GM04503 (cell line): Measurements from ENCODE around the gene RNF141.
A peak's percentile ranks its signal among the peaks of the same experiment; 100 is the strongest.

Source experiments
- DNase-seq: peaks from one replicate; pipeline ENCODE4 v3.0.0-alpha.2; 2012; ENCODE audit warnings: low read depth

RNF141 gene

GRCh38 chr11:10540915-10541560 is at the start of gene RNF141:
Gene RNF141 (minus strand): TSS chr11:10541187. CDS start chr11:10534158, 7,029 bp downstream.
- peak; percentile 46 for DNase-seq

- DNase-seq = no peak
Measured at GRCh38 chr11:10590218-10590915, 49.4 kb upstream of the RNF141 start.

- DNase-seq = no peak
Measured at GRCh38 chr11:10588904-10589303, 47.9 kb upstream of the RNF141 start.

- no peak for DNase-seq
Measured at GRCh38 chr11:10587995-10588394, 47.0 kb upstream of the RNF141 start.

GRCh38 chr11:10587388-10587787 is 46.4 kb upstream of the RNF141 start:
- DNase-seq = no peak

GRCh38 chr11:10584071-10584501 is 43.1 kb upstream of the RNF141 start:
- DNase-seq = no peak

- DNase-seq = no peak
Measured at GRCh38 chr11:10581481-10582019, 40.6 kb upstream of the RNF141 start.

GRCh38 chr11:10580623-10581022 is 39.6 kb upstream of the RNF141 start:
- no peak for DNase-seq

GRCh38 chr11:10579700-10580099 is 38.7 kb upstream of the RNF141 start:
- no peak for DNase-seq

- no peak for DNase-seq
Measured at GRCh38 chr11:10576035-10576398, 35.0 kb upstream of the RNF141 start.

GRCh38 chr11:10575346-10576034 is 34.5 kb upstream of the RNF141 start:
- no peak for DNase-seq

GRCh38 chr11:10573556-10573955 is 32.6 kb upstream of the RNF141 start:
- DNase-seq = no peak

GRCh38 chr11:10573028-10573427 is 32.0 kb upstream of the RNF141 start:
- no peak for DNase-seq

- no peak for DNase-seq
Measured at GRCh38 chr11:10572533-10572932, 31.5 kb upstream of the RNF141 start.

- DNase-seq = no peak
Measured at GRCh38 chr11:10568486-10568941, 27.5 kb upstream of the RNF141 start, which contains the start of gene LYVE1. Gene LYVE1 (minus strand): TSS chr11:10568665. CDS start chr11:10568532, 133 bp downstream.

- DNase-seq = no peak
Measured at GRCh38 chr11:10567446-10567845, 26.5 kb upstream of the RNF141 start.

GRCh38 chr11:10566257-10566957 is 25.4 kb upstream of the RNF141 start:
- no peak for DNase-seq

- no peak for DNase-seq
Measured at GRCh38 chr11:10565493-10565892, 24.5 kb upstream of the RNF141 start.

- no peak for DNase-seq
Measured at GRCh38 chr11:10564696-10565318, 23.8 kb upstream of the RNF141 start.

- no peak for DNase-seq
Measured at GRCh38 chr11:10564030-10564429, 23.0 kb upstream of the RNF141 start.

GRCh38 chr11:10561947-10562346 is 21.0 kb upstream of the RNF141 start:
- DNase-seq = no peak
